NCI-H2107 (cell line): ENCODE data around the gene SLC22A17.

ENCODE experiments used
- DNase-seq: peaks from one replicate; lab custom pipeline; 2025; lab: John Stamatoyannopoulos, UW

The SLC22A17 gene

DNA sequence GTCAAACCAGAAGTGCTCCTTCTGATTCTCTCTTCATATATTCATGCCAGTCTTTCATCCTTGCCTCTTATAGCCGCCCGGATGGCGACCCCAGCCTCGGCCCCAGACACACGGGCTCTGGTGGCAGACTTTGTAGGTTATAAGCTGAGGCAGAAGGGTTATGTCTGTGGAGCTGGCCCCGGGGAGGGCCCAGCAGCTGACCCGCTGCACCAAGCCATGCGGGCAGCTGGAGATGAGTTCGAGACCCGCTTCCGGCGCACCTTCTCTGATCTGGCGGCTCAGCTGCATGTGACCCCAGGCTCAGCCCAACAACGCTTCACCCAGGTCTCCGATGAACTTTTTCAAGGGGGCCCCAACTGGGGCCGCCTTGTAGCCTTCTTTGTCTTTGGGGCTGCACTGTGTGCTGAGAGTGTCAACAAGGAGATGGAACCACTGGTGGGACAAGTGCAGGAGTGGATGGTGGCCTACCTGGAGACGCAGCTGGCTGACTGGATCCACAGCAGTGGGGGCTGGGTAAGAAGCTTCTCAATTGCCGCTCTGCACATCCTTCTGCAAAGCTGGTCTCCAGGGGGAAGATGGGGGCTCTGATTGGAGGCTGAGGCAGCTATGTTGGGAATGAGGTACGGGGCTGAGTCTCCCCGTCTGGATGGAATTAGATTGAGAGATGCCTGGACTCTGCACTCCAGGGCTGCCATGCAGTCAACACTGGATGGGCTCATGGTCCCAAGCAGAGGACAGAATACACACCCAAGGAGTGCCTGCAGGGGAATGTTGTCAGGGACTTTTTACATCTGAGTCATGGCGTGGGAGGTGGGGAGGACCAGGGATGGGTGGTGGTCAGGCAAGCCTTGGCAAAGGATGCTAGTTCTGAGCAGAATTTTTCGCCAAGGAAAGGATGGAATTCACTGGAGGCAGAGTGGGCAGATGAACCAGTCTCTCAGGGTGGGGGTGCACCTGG is 44.7 kb downstream of the SLC22A17 start:
- no peak for DNase-seq

GRCh38 chr14:23307146-23307530 is 45.5 kb downstream of the SLC22A17 start:
- DNase-seq: no peak

GRCh38 chr14:23306412-23307145 is 46.1 kb downstream of the SLC22A17 start, which contains the start of gene BCL2L2:
TSS of gene BCL2L2 (plus strand) at chr14:23306833. CDS start at chr14:23307768, 935 bp downstream.
- DNase-seq: peak; percentile 90

GRCh38 chr14:23302290-23303225 is 50.1 kb downstream of the SLC22A17 start, which contains the start of gene PPP1R3E:
TSS of gene PPP1R3E (minus strand) at chr14:23302859. CDS start at chr14:23302576, 283 bp downstream.
- DNase-seq: peak; percentile 71

DNA sequence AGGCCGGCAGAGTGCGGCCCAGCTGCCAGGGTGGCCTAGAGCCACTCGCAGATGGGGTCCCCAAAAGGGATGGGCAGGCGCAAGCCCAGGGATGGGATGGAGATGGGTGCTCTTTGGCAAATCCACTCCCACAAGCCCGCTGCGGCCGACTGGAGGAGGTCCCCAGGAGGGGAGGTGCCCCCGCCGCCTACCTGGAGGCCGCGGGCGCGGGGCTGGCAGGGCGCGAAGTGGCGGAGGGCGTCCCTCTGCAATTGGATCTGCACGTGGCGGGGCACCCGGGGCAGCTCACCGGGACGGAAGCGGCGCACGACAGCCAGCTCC is 50.8 kb downstream of the SLC22A17 start:
- DNase-seq: no peak

DNA sequence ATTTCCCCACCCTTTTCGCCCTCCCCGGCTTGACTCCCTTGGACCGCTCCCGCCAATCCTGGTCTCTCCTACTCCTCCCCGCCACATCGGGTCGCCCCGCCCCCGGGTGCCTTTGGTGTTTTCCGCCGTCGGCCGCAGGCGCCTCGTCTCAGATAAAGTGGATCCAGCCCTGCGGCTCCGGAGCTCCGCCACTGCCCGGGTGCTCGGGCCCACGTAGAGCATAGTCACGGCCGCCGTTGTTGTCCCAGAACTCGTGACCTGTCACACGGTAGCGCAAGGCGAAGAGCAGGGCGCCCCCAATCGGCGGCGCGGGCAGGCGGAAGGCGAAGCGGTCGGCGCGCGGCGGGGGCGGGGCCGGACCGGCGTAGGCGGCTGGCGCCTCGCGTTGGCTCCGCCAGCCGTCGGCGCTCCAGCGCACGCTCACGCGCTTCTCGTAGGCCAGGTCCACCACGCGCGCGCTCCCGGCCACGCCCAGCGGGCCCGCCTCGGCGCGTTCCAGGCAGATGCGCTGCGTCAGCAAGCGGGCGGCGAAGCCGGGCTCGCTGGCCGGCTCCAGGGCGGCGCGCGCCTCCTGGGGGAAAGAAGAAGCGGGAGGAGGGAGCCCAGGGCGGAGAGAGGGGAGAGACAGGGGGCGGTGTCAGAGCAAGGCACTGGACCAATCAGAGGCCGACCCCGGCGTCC is 51.3 kb downstream of the SLC22A17 start:
- peak; percentile 100 for DNase-seq

- no peak for DNase-seq
Observed at GRCh38 chr14:23300687-23301223, 51.9 kb downstream of the SLC22A17 start.

GRCh38 chr14:23299986-23300686 is 52.6 kb downstream of the SLC22A17 start:
- no peak for DNase-seq

DNA sequence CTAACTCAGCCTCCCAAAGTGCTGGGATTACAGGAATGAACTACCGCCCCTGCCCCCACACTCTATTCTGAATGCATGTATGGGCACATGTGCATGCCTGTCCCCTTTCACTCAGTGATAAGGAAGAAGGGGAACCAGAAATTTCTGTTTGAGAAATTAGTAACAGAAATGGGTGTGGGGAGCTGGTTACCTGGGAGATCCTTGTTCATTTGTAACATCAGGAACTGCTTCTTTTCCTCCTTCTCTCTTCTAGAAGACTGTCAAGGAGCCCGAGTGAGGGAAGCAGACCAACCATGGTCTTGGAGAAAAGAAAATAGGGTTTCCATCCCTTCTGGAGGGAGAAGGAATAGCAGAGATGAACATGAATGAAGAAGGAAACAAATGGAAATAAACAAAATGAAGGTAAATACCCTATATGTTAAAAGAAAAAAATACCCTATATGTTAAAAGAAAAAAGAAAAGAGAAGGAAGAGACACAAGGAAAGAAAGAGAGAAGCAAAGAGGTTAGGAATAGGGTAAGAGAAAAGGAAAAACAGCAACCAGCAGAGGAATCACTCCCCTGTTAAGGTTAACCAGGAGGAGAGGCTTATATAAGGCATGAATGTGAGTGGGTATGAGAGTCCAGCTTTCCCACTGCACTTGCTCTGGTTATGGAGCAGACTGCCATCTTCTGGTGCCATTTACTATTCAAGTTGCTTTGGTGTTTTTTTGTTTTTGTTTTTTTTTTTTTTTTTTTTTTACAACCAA is 53.3 kb downstream of the SLC22A17 start:
- no peak for DNase-seq

DNA sequence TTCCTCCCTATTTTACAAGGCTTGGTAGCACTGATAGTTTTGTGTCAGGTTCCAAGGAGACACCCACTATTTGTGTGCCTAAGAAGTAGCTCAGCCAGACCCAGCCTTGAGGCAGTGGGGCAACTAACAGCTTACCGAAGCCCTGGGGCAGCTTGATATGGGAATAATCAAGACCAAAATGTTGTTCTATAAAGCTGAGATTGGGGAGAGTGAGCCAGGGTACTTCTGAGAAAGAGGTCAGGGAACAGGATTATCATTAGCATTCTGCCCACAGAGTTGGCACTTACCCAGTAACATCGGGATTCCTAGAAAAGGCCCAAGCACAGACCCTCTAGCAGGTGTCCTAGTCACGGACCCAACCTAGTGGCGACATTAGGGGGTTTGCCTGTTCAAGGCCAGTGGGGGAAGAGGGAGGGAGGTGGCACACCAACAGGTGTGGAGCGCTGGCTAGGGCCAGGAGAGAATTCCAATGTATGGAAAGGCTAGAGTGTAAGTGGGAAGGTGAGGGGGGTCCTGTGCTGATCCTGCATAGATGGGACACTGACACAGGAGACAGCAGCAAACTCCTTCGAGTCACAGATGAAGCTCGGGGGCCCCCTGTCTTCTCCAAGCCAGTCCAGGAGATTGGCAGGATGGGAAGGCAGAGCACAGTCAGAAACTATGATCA is 54.9 kb downstream of the SLC22A17 start:
- no peak for DNase-seq

DNA sequence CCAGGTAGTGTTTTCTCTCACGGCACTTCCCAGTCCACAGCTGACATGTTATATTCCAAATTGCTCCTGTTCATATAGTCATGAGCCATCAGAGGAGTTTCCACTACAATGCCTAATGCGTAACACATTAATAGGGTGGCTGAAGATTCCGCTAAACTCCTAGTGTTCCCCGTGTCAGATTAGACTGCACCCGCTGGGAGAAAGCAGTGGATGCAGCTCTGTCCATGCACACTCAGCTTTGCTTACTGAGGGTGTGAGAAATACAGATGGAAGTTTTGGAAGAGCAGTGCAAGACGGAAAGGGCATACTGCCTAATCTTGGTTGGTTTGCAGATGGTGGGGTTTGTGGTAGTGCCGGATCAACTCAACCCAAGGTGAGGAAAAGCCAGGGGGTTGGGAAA is 55.6 kb downstream of the SLC22A17 start:
- DNase-seq: no peak
